NCI-H187 treated with DMSO at 0.1 percent for 48 hours (cell line): ENCODE data around the gene FHIP2A.
"Not testable (repeated sequence)": the region's sequence is repeated elsewhere in the genome, so short reads cannot be mapped to it uniquely, and the experiment has no call there.

ENCODE experiments used
- DNase-seq: peaks from one replicate; lab custom pipeline; 2025; lab: John Stamatoyannopoulos, UW

Gene FHIP2A

GRCh38 chr10:114815791-114816190 is 5.8 kb upstream of the FHIP2A start:
- no peak for DNase-seq

- DNase-seq = no peak
These were observed 5.3 kb upstream of the FHIP2A start for GRCh38 chr10:114816308-114816707.

- no peak for DNase-seq
These were observed 2.3 kb upstream of the FHIP2A start for GRCh38 chr10:114819322-114819721.

- no peak for DNase-seq
These were observed 399 bp downstream of the FHIP2A start for GRCh38 chr10:114821915-114822443.

- DNase-seq = no peak
These were observed 980 bp downstream of the FHIP2A start for GRCh38 chr10:114822444-114823076.

GRCh38 chr10:114823077-114823463 is 1.5 kb downstream of the FHIP2A start:
- DNase-seq = no peak

- DNase-seq = no peak
These were observed 2.8 kb downstream of the FHIP2A start for GRCh38 chr10:114824391-114824790.

- DNase-seq = no peak
These were observed 4.1 kb downstream of the FHIP2A start for GRCh38 chr10:114825513-114826253.

- DNase-seq = no peak
These were observed 7.8 kb downstream of the FHIP2A start for GRCh38 chr10:114829160-114829909.

- no peak for DNase-seq
These were observed 9.7 kb downstream of the FHIP2A start for GRCh38 chr10:114831186-114831867.

GRCh38 chr10:114837690-114838089 is 16.1 kb downstream of the FHIP2A start:
- no peak for DNase-seq

GRCh38 chr10:114839901-114840300 is 18.3 kb downstream of the FHIP2A start:
- DNase-seq = no peak

- DNase-seq = no peak
These were observed 24.6 kb downstream of the FHIP2A start for GRCh38 chr10:114845978-114846693.

- DNase-seq = not testable (repeated sequence)
These were observed 25.9 kb downstream of the FHIP2A start for GRCh38 chr10:114847517-114847916.

GRCh38 chr10:114849674-114850073 is 28.1 kb downstream of the FHIP2A start:
- no peak for DNase-seq

- no peak for DNase-seq
These were observed 28.5 kb downstream of the FHIP2A start for GRCh38 chr10:114850126-114850525.

- no peak for DNase-seq
These were observed 29.8 kb downstream of the FHIP2A start for GRCh38 chr10:114851336-114851735.

GRCh38 chr10:114852197-114852596 is 30.6 kb downstream of the FHIP2A start:
- DNase-seq = no peak

- no peak for DNase-seq
These were observed 33.3 kb downstream of the FHIP2A start for GRCh38 chr10:114854906-114855305.

- DNase-seq = no peak
These were observed 34.4 kb downstream of the FHIP2A start for GRCh38 chr10:114855776-114856543.
